AG09319 (cell line): ENCODE measurements around the gene PANK3.

Source experiments
- DNase-seq: peaks from one replicate; pipeline ENCODE4 v3.0.0-alpha.2; 2010; ENCODE audit warnings: low read depth; ENCODE audit errors: extremely low read depth
- CTCF ChIP-seq: IDR thresholded peaks from 2 replicates; pipeline ENCODE4 v1.5.1; 2011; ENCODE audit warnings: low read depth, mild to moderate bottlenecking, inconsistent platforms, low read length, moderate library complexity

Gene PANK3

GRCh38 chr5:168570490-168571328 lies 8.5 kb downstream of the PANK3 start:
- no peak for TF ChIP-seq CTCF
- no peak for DNase-seq

- DNase-seq = no peak
- no peak for TF ChIP-seq CTCF
These were observed 10.4 kb downstream of the PANK3 start for GRCh38 chr5:168568738-168569137.

GRCh38 chr5:168563959-168564358 lies 15.2 kb downstream of the PANK3 start:
- no peak for DNase-seq
- TF ChIP-seq CTCF = no peak

- no peak for TF ChIP-seq CTCF
- no peak for DNase-seq
These were observed 16.9 kb downstream of the PANK3 start for GRCh38 chr5:168562279-168562678.

GRCh38 chr5:168557389-168557788 lies 21.8 kb downstream of the PANK3 start:
- DNase-seq = no peak
- TF ChIP-seq CTCF = no peak

GRCh38 chr5:168553377-168554130 lies 25.6 kb downstream of the PANK3 start:
- no peak for DNase-seq
- TF ChIP-seq CTCF = no peak

GRCh38 chr5:168552146-168552545 lies 27.0 kb downstream of the PANK3 start:
- DNase-seq = peak; percentile 44
- no peak for TF ChIP-seq CTCF
